Measurements from ENCODE around the gene GRIN2A. TPM values are rescaled to one million over a fixed set of nuclear protein-coding genes. Genes with fewer than 3 reads are reported as not detected.

Gene GRIN2A
- polyA plus RNA-seq, 1 experiment = not detected

DNA sequence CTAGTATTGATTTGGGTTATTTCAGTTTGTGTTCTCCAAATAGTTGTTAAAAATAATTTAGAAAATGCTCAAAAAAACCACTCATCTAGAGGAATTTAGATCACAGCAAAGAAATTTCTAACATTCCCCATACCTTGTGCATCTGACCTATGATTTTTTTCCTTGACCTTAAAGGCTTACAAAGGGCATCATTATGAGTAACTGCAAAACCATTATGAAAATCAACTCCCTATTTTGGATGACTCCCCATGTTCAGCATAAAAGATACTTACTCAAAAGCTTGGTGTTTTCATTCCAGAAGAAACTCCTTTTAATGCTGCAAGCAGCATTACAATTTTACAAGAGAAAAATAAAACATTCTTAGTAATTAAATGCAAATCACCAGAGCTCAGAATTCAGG, 83.2 kb downstream of the GRIN2A start:
- no peaks in the 10 kb centered on the region for H3K27me3 ChIP-seq (ENCODE audit: control insufficient read depth, insufficient read depth, low read length)
- H3K36me3 ChIP-seq (ENCODE audit: control insufficient read depth, insufficient read depth, low read length) = no peaks in the 10 kb centered on the region
- TF ChIP-seq, protein P1, sequence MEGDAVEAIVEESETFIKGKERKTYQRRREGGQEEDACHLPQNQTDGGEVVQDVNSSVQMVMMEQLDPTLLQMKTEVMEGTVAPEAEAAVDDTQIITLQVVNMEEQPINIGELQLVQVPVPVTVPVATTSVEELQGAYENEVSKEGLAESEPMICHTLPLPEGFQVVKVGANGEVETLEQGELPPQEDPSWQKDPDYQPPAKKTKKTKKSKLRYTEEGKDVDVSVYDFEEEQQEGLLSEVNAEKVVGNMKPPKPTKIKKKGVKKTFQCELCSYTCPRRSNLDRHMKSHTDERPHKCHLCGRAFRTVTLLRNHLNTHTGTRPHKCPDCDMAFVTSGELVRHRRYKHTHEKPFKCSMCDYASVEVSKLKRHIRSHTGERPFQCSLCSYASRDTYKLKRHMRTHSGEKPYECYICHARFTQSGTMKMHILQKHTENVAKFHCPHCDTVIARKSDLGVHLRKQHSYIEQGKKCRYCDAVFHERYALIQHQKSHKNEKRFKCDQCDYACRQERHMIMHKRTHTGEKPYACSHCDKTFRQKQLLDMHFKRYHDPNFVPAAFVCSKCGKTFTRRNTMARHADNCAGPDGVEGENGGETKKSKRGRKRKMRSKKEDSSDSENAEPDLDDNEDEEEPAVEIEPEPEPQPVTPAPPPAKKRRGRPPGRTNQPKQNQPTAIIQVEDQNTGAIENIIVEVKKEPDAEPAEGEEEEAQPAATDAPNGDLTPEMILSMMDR (IDR thresholded peaks at IDR 0.05; ENCODE audit: insufficient read depth, low read depth, low read length) = no peak
- POLR2A ChIA-PET = no interaction called here
- H3K4me3 ChIP-seq (ENCODE audit: low read depth, low read length) = no peak overlapping the region
- CTCF ChIA-PET = no interaction called here
- DNase-seq (ENCODE audit: low read depth) = no peak

DNA sequence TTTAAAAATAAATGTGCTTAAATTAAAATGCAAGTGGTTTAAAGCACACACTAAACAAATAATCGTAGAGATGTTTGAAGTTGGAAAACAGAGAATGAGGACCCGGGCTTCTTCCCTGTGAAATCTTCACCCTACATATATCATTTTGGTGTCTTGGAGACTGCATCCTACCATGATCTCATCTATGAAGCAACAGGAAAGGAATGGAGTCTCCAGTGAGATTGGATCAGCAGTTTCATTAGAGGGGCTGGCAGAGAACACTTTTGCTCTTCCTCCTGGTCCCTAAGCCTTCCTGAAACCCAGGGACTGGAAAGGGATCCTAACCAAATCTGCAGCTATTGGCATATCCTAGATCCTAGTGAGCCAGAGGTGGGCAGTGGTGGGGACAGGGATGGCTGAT, 85.0 kb downstream of the GRIN2A start:
- POLR2A ChIA-PET = no interaction called here
- TF ChIP-seq, protein P1 (IDR thresholded peaks at IDR 0.05; ENCODE audit: insufficient read depth, low read depth, low read length) = no peak
- Histone ChIP-seq H3K36me3 (ENCODE audit: control insufficient read depth, insufficient read depth, low read length) (no peaks in the 10 kb centered on the region), H3K4me3 (ENCODE audit: low read depth, low read length) (no peak overlapping the region), H3K27me3 (ENCODE audit: control insufficient read depth, insufficient read depth, low read length) (no peaks in the 10 kb centered on the region)
- no peak for DNase-seq (ENCODE audit: low read depth)
- CTCF ChIA-PET = no interaction called here

DNA sequence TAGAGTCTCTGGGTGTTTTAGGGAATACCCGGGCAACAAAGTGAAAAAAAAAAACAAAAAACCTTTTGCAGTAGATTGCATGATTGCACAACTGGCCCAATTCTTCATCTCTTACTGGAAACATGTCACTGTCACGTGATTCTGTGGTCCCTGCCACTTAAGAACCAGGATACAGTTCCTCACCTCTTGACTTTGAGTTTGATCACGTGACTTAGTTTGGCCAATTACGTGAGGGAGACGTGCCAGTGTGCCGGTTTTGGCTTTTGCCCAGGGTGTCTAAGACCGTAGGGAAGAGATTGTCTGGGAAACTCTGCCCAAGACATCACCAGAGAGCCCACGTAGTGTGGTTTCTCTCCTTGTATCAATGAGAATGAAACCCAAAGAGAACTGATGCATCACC, 88.7 kb downstream of the GRIN2A start:
- Histone ChIP-seq H3K4me3 (ENCODE audit: low read depth, low read length) (no peak overlapping the region), H3K36me3 (ENCODE audit: control insufficient read depth, insufficient read depth, low read length) (no peaks in the 10 kb centered on the region), H3K27me3 (ENCODE audit: control insufficient read depth, insufficient read depth, low read length) (no peaks in the 10 kb centered on the region)
- ChIA-PET POLR2A (no interaction called here), CTCF (no interaction called here)
- DNase-seq (ENCODE audit: low read depth) = no peak
- TF ChIP-seq, protein P1 (IDR thresholded peaks at IDR 0.05; ENCODE audit: insufficient read depth, low read depth, low read length) = no peak

DNA sequence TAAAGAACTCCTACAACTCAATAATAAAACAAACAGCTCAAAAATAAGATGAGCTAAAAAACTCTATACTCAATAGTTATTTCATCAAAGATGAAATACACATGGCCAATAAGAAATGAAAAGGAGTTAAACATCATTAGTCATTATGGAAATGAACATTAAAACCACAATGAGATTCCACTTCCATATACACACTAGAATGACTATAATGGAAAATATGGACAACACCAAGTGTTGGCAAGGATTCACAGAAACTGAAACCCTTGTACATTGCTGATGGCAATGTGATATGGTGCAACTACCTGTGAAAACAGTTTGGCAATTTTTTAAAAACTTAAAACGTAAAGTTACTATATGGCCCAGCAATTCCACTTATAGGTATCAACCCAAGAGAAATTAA, 91.4 kb downstream of the GRIN2A start:
- TF ChIP-seq, protein P1 (IDR thresholded peaks at IDR 0.05; ENCODE audit: insufficient read depth, low read depth, low read length) = no peak
- Histone ChIP-seq H3K4me3 (ENCODE audit: low read depth, low read length) (no peak overlapping the region), H3K27me3 (ENCODE audit: control insufficient read depth, insufficient read depth, low read length) (no peaks in the 10 kb centered on the region), H3K36me3 (ENCODE audit: control insufficient read depth, insufficient read depth, low read length) (no peaks in the 10 kb centered on the region)
- POLR2A ChIA-PET = no interaction called here
- CTCF ChIA-PET = interaction anchor here (0.6 to 1.3 kb wide), 3 partner anchors 10 to 77 kb away, joined by 3 read pairs; no protein-coding TSS in a partner anchor
- no peak for DNase-seq (ENCODE audit: low read depth)

DNA sequence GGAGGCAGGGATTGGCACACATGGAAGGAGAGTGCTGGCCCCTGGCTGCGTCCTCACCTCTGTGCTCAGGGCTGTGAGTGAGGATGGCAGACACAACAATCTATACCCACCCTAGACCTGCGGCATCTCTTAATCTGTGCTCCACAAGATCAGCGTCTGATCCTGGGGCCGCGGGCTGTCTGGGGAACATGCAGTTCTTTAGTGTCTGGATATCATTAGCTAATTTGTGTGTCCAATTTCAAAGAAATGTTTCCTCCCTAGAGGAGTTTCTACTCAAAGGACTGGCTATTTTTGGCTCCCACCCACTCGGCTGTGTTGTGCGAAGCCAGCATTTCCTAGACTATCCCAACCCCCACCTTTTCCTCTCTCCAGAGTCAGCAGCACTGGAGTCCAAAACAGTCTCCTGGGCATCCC, 93.8 kb downstream of the GRIN2A start:
- TF ChIP-seq, protein P1 (IDR thresholded peaks at IDR 0.05; ENCODE audit: insufficient read depth, low read depth, low read length) = no peak
- POLR2A ChIA-PET = no interaction called here
- no peak for DNase-seq (ENCODE audit: low read depth)
- H3K4me3 ChIP-seq (ENCODE audit: low read depth, low read length) = no peak overlapping the region
- no peaks in the 10 kb centered on the region for H3K27me3 ChIP-seq (ENCODE audit: control insufficient read depth, insufficient read depth, low read length)
- no peaks in the 10 kb centered on the region for H3K36me3 ChIP-seq (ENCODE audit: control insufficient read depth, insufficient read depth, low read length)
- CTCF ChIA-PET = no interaction called here
